Duodenal mucosa (tissue), 2 donors: ENCODE results near the gene SLC25A17.
"Not testable (repeated sequence)": the region's sequence is repeated elsewhere in the genome, so short reads cannot be mapped to it uniquely, and the experiment has no call there.

Experiments
- H3K27ac ChIP-seq: one replicate; pipeline ENCODE4 v1.7.0; 2013; ENCODE audit warnings: low read depth, low read length
- H3K27me3 ChIP-seq, 2 donors: one replicate each; pipeline ENCODE4 v1.7.0; 2013; ENCODE audit warnings: low read length in 2 of 2, control low read depth in 1 of 2; ENCODE audit not compliant: insufficient read depth in 2 of 2, control insufficient read depth in 1 of 2
- H3K36me3 ChIP-seq, 2 donors: one replicate each; pipeline ENCODE4 v1.7.0; 2013; ENCODE audit warnings: low read length in 2 of 2, control low read depth in 1 of 2; ENCODE audit not compliant: insufficient read depth in 2 of 2, control insufficient read depth in 1 of 2
- H3K4me1 ChIP-seq, 2 donors: one replicate each; pipeline ENCODE4 v1.7.0; 2013; ENCODE audit warnings: low read length in 2 of 2, control low read depth in 1 of 2; ENCODE audit not compliant: insufficient read depth in 2 of 2, control insufficient read depth in 1 of 2
- H3K4me3 ChIP-seq, 2 donors: one replicate each; pipeline ENCODE4 v1.7.0; 2013; ENCODE audit warnings: low read length in 2 of 2, low read depth in 1 of 2
- H3K9ac ChIP-seq, 2 donors: one replicate each; pipeline ENCODE4 v1.7.0; 2013; ENCODE audit warnings: low read length in 2 of 2, low read depth in 1 of 2
- H3K9me3 ChIP-seq, 2 donors: one replicate each; pipeline ENCODE4 v1.7.0; 2013; ENCODE audit warnings: low read length in 2 of 2, control low read depth in 1 of 2; ENCODE audit not compliant: control insufficient read depth in 1 of 2

SLC25A17 gene

GRCh38 chr22:40818747-40819598 lies at the start of gene SLC25A17:
Gene SLC25A17 (minus strand): TSS chr22:40819346. CDS start chr22:40819248, 98 bp downstream.
- Histone ChIP-seq H3K9ac (peak within 1 kb of the TSS; percentile 87 to 89), H3K9me3 (no peaks in the 10 kb centered on the region), H3K4me1 (peaks cover 24 to 32% of the 10 kb centered on the region in 2 donors), H3K4me3 (peak within 1 kb of the TSS; percentile 98 to 99), H3K27me3 (no peaks in the 10 kb centered on the region), H3K36me3 (peaks cover 0 to 6% of the 10 kb centered on the region in 2 donors), H3K27ac (peak within 1 kb of the TSS; percentile 39)

- not testable (repeated sequence) for H3K9ac ChIP-seq, H3K4me3 ChIP-seq, H3K4me1 ChIP-seq, H3K9me3 ChIP-seq, H3K27me3 ChIP-seq, H3K36me3 ChIP-seq, H3K27ac ChIP-seq
Observed at GRCh38 chr22:40868379-40868778, 49.2 kb upstream of the SLC25A17 start.

GRCh38 chr22:40867109-40867508 lies 48.0 kb upstream of the SLC25A17 start:
- Histone ChIP-seq H3K27me3 (no peaks in the 10 kb centered on the region), H3K4me3 (no peak overlapping the region), H3K27ac (no peak overlapping the region), H3K9ac (no peak overlapping the region), H3K4me1 (peaks cover 7 to 11% of the 10 kb centered on the region in 2 donors), H3K36me3 (peaks cover 0 to 7% of the 10 kb centered on the region in 2 donors), H3K9me3 (no peaks in the 10 kb centered on the region)

GRCh38 chr22:40862537-40862936 lies 43.4 kb upstream of the SLC25A17 start:
- Histone ChIP-seq H3K9me3 (no peaks in the 10 kb centered on the region), H3K4me3 (no peak overlapping the region), H3K27ac (no peak overlapping the region), H3K4me1 (peaks cover 7 to 19% of the 10 kb centered on the region in 2 donors), H3K36me3 (peaks cover 0 to 16% of the 10 kb centered on the region in 2 donors), H3K9ac (no peak overlapping the region), H3K27me3 (no peaks in the 10 kb centered on the region)

GRCh38 chr22:40862013-40862412 lies 42.9 kb upstream of the SLC25A17 start, which contains the start of gene DNAJB7:
Gene DNAJB7 (minus strand): TSS chr22:40862113. CDS start chr22:40861994, 119 bp downstream.
- Histone ChIP-seq H3K27me3 (no peaks in the 10 kb centered on the region), H3K36me3 (peaks cover 0 to 16% of the 10 kb centered on the region in 2 donors), H3K27ac (no peak within 1 kb of the TSS), H3K9me3 (no peaks in the 10 kb centered on the region), H3K4me3 (no peak within 1 kb of the TSS), H3K4me1 (peaks cover 7 to 21% of the 10 kb centered on the region in 2 donors), H3K9ac (no peak within 1 kb of the TSS)

- Histone ChIP-seq H3K4me1 (peaks cover 37 to 51% of the 10 kb centered on the region in 2 donors), H3K27ac (peak overlapping the region; percentile 99), H3K9me3 (no peaks in the 10 kb centered on the region), H3K36me3 (peaks cover 0 to 13% of the 10 kb centered on the region in 2 donors), H3K27me3 (no peaks in the 10 kb centered on the region), H3K9ac (peak overlapping the region; percentile 73 to 100), H3K4me3 (peak overlapping the region; percentile 82 to 100)
Observed at GRCh38 chr22:40857309-40857855, 38.2 kb upstream of the SLC25A17 start.

GRCh38 chr22:40856513-40857308 lies 37.6 kb upstream of the SLC25A17 start, which contains the start of the genes ST13 and XPNPEP3:
Gene ST13 (minus strand): TSS chr22:40856639. CDS start chr22:40856540, 99 bp downstream.
Gene XPNPEP3 (plus strand): TSS chr22:40857148. CDS start chr22:40857182, 34 bp downstream.
- Histone ChIP-seq H3K36me3 (peaks cover 0 to 9% of the 10 kb centered on the region in 2 donors), H3K27ac (peak within 1 kb of the TSS; percentile 99), H3K4me3 (peak within 1 kb of the TSS; percentile 82 to 100), H3K27me3 (no peaks in the 10 kb centered on the region), H3K4me1 (peaks cover 37 to 54% of the 10 kb centered on the region in 2 donors), H3K9ac (peak within 1 kb of the TSS; percentile 99 to 100), H3K9me3 (no peaks in the 10 kb centered on the region)

GRCh38 chr22:40855979-40856512 lies 36.9 kb upstream of the SLC25A17 start:
- Histone ChIP-seq H3K27me3 (no peaks in the 10 kb centered on the region), H3K9ac (peak overlapping the region; percentile 99 to 100), H3K4me3 (peak overlapping the region; percentile 82 to 100), H3K36me3 (peaks cover 0 to 7% of the 10 kb centered on the region in 2 donors), H3K27ac (peak overlapping the region; percentile 99), H3K4me1 (peaks cover 37 to 54% of the 10 kb centered on the region in 2 donors), H3K9me3 (no peaks in the 10 kb centered on the region)

GRCh38 chr22:40855071-40855978 lies 36.2 kb upstream of the SLC25A17 start:
- H3K9me3 ChIP-seq, result no peaks in the 10 kb centered on the region
- peaks cover 2 to 7% of the 10 kb centered on the region in 2 donors for H3K36me3 ChIP-seq
- peak overlapping the region; percentile 99 to 100 for H3K9ac ChIP-seq
- peak overlapping the region; percentile 28 for H3K27ac ChIP-seq
- peak overlapping the region; percentile 82 to 100 for H3K4me3 ChIP-seq
- H3K27me3 ChIP-seq, result no peaks in the 10 kb centered on the region
- peaks cover 37 to 54% of the 10 kb centered on the region in 2 donors for H3K4me1 ChIP-seq
